Measurements from ENCODE around the gene KCNE3.
A peak's percentile ranks its signal among the peaks of the same experiment; 100 is the strongest.

KCNE3 gene

GRCh38 chr11:74466916-74467885, at the start of gene KCNE3:
TSS of gene KCNE3 (minus strand) at chr11:74467549. CDS start at chr11:74457563, 9,986 bp downstream.
- no peak for DNase-seq (ENCODE audit: low read depth)

GRCh38 chr11:74507582-74507981, 40.2 kb upstream of the KCNE3 start:
- no peak for DNase-seq (ENCODE audit: low read depth)

- DNase-seq (ENCODE audit: low read depth): no peak
These were observed 39.5 kb upstream of the KCNE3 start for GRCh38 chr11:74506823-74507222.

- DNase-seq (ENCODE audit: low read depth): no peak
These were observed 38.6 kb upstream of the KCNE3 start for GRCh38 chr11:74505911-74506310.

- DNase-seq (ENCODE audit: low read depth): no peak
These were observed 36.8 kb upstream of the KCNE3 start for GRCh38 chr11:74504100-74504691.

GRCh38 chr11:74494916-74495315, 27.6 kb upstream of the KCNE3 start:
- no peak for DNase-seq (ENCODE audit: low read depth)

- no peak for DNase-seq (ENCODE audit: low read depth)
These were observed 26.7 kb upstream of the KCNE3 start for GRCh38 chr11:74493791-74494630.

- peak; percentile 95 for DNase-seq (ENCODE audit: low read depth)
These were observed 25.8 kb upstream of the KCNE3 start, which contains the start of gene LIPT2 for GRCh38 chr11:74492974-74493790. TSS of gene LIPT2 (minus strand) at chr11:74493724. CDS start at chr11:74493703, 21 bp downstream.

- DNase-seq (ENCODE audit: low read depth): no peak
These were observed 24.7 kb upstream of the KCNE3 start for GRCh38 chr11:74492084-74492483.

GRCh38 chr11:74490941-74491340, 23.6 kb upstream of the KCNE3 start:
- DNase-seq (ENCODE audit: low read depth): no peak

GRCh38 chr11:74487875-74488274, 20.5 kb upstream of the KCNE3 start:
- no peak for DNase-seq (ENCODE audit: low read depth)

- DNase-seq (ENCODE audit: low read depth): no peak
These were observed 18.5 kb upstream of the KCNE3 start for GRCh38 chr11:74485868-74486267.

- DNase-seq (ENCODE audit: low read depth): no peak
These were observed 13.5 kb upstream of the KCNE3 start for GRCh38 chr11:74480688-74481417.

GRCh38 chr11:74479732-74480123, 12.4 kb upstream of the KCNE3 start:
- DNase-seq (ENCODE audit: low read depth): no peak

- no peak for DNase-seq (ENCODE audit: low read depth)
These were observed 11.8 kb upstream of the KCNE3 start for GRCh38 chr11:74478877-74479731.

- DNase-seq (ENCODE audit: low read depth): no peak
These were observed 9.2 kb upstream of the KCNE3 start for GRCh38 chr11:74476536-74476935.

GRCh38 chr11:74474316-74474715, 7.0 kb upstream of the KCNE3 start:
- no peak for DNase-seq (ENCODE audit: low read depth)

GRCh38 chr11:74473382-74474173, 6.2 kb upstream of the KCNE3 start:
- no peak for DNase-seq (ENCODE audit: low read depth)

Data from T-helper 22 cell (primary cell).